AG09309 (cell line): ENCODE data around the gene PACS2.

Source experiments
- DNase-seq: peaks from one replicate; pipeline ENCODE4 v3.0.0-alpha.2; 2010; ENCODE audit warnings: low read depth
- H3K4me3 ChIP-seq: 2 replicates; pipeline ENCODE4 v1.5.1; 2011; ENCODE audit warnings: mild to moderate bottlenecking, low read depth, low read length, moderate library complexity; ENCODE audit not compliant: control insufficient read depth
- CTCF ChIP-seq: IDR thresholded peaks from 2 replicates; pipeline ENCODE4 v1.5.1; 2011; ENCODE audit warnings: mild to moderate bottlenecking, low read depth, low read length, inconsistent platforms; ENCODE audit not compliant: insufficient read depth, control insufficient read depth; ENCODE audit errors: missing control alignments

The PACS2 gene

GRCh38 chr14:105337966-105338741 is 23.6 kb downstream of the PACS2 start:
- DNase-seq: no peak
- TF ChIP-seq CTCF: no peak

GRCh38 chr14:105340821-105341733 is 26.5 kb downstream of the PACS2 start:
- DNase-seq: no peak
- H3K4me3 ChIP-seq: no peak overlapping the region
- no peak for TF ChIP-seq CTCF

More at GRCh38 chr14:105337966-105338741, 23.6 kb downstream of the PACS2 start:
- no peak overlapping the region for H3K4me3 ChIP-seq

GRCh38 chr14:105343194-105343593 is 28.6 kb downstream of the PACS2 start:
- H3K4me3 ChIP-seq: no peak overlapping the region
- DNase-seq: no peak
- TF ChIP-seq CTCF: no peak

GRCh38 chr14:105346200-105346533 is 31.6 kb downstream of the PACS2 start:
- H3K4me3 ChIP-seq: no peak overlapping the region

GRCh38 chr14:105346876-105347586 is 32.5 kb downstream of the PACS2 start:
- no peak for DNase-seq
- no peak overlapping the region for H3K4me3 ChIP-seq

More at GRCh38 chr14:105346200-105346533, 31.6 kb downstream of the PACS2 start:
- no peak for TF ChIP-seq CTCF
- no peak for DNase-seq

More at GRCh38 chr14:105346876-105347586, 32.5 kb downstream of the PACS2 start:
- TF ChIP-seq CTCF: no peak
